Fibroblast of upper back skin (primary cell): ENCODE measurements around the gene SLC2A3.
"Not testable (repeated sequence)": the region's sequence is repeated elsewhere in the genome, so short reads cannot be mapped to it uniquely, and the experiment has no call there.

Source experiments
- DNase-seq: peaks from one replicate; pipeline ENCODE4 v3.0.0-alpha.2; 2013

Gene SLC2A3

DNA sequence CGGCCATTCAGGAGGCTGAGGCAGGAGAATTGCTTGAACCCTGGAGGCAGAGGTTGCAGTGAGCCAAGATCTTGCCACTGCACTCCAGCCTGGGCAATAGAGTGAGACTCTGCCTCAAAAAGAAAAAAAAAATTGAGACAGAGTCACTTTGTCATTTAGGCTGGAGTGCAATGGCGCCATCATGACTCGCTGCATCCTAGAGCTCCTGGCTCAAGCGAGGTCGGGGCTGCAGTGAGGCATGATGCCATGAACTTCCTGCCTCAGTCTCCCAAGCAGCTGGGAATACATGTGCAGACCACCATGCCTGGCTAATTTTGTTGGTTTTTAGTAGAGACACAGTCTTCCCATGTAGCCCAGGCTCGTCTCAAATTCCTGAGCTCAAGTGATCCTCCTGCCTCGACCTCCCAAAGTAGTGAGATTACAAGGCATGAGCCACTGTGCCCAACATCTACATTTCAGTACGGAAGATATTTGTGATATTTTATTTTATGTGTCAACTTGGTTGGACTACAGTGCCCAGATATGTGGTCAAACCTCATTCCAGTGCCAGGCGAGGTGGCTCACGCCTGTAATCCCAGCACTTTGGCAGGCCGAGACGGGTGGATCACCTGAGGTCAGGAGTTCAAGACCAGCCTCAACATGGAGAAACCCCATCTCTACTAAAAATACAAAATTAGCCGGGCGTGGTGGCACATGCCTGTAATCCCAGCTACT lies 14.4 kb upstream of the SLC2A3 start:
- DNase-seq, result not testable (repeated sequence)

DNA sequence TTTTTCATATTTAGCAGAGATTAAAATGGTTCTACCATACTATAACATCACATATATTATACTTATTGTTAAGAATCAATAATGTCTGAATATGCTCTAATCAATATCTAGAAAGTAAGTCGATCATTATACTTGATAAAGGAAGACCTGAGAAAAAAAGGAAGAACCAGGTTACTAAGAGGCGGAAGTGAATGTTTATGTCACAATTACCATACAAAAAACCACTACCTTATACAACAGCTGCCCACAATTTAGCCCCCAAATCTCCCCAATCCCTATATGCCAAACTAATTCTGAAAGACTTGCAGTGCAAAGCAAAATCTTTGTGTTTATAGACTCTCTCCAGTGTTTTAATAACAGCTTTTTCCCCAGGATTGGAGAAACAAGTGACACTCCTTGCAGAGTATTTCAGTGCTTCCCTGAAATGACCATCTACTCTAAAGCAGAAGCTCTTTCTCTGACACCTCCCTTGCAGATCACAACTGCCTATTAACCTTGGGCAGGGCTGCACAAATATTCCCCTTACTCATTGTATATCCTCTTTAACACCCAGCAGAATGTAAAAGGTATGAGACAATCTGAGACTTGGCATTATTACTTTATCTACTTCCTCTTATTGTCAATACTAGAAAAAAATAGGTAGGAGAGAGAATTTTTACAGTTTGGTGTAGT lies 12.7 kb upstream of the SLC2A3 start:
- DNase-seq, result no peak

DNA sequence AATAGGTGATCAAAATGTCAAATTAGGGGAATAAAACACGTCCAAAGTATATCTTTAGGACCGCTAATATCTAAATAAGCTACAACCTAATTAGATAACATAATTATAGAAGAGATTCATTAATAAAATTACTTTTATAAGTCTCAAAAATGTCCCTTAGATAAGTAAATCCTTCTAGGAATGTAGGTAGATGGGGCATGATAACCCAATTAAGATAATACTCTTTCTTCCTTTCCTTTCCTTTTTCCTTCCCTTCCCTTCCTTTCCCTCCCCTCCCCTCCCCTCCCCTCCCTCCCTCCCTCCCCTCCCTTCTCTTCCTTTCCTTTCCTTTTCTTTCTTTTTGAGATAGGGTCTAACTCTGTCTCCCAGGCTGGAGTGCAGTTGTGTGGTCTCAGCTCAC lies 11.0 kb upstream of the SLC2A3 start:
- DNase-seq, result no peak

DNA sequence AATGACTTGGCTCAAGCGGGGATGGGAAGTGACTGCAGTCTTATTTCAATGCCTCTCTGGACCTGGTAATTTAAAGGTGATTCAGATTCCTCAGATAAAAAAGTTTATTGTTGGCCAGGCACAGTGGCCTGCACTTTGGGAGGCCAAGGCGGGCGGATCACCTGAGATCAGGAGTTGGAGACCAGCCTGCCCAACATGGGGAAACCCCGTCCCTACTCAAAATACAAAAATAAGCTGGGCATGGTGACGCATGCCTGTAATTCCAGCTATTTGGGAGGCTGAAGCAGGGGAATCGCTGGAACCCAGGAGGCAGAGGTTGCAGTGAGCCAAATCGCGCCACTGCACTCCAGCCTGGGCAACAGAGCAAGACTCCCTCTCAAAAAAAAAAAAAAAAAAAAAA lies 8.8 kb upstream of the SLC2A3 start:
- not testable (repeated sequence) for DNase-seq

DNA sequence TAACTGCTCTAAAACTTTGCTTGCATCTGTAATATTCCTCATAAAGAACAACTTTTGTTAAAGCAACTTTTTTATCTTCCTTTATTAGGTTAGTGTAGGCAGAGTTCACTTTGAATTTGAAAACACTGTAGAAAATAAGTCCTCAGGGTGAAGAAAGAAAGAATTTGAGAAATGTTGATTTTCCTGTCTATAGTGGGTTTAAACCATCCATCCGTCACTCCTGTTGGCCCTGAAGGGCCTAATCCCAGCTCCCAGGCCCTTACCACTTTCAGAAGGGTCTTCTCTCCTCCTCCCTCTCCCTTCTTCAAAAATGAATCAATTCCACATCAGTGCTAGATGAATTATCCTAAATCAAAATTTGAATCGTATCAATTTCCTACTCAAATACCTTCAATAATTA lies 4.9 kb upstream of the SLC2A3 start:
- no peak for DNase-seq

DNA sequence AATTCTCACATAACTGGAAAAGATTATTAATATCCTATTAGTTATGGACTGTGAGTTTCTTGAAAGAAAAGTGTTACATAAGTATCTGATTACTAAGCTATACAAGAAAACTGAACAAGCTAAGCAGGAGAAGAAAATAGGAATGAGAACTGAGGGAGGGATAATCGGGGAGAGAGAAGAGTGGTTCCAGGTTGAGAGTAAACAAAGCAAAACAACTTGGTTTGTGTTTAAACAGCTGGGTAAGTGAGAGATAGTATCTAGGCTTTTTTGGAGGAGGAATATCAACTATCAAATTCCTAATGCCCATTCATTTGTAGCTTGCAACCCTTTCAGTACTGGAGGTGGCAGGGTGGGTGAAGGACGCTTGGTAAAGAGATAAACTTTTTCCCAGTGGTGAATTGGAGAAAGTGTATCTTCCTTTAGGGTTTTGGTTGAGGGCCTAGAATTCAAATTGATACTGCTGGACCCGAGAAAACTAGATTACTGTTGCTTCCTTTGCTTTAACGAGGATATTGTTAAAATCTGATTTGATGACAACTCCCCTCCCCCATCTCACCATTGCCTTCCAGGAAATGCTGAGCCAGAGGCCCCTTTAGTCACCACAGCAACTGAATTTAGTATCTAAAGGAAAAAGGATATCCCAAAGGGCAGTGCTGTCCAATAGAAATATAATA lies 2.0 kb upstream of the SLC2A3 start:
- peak; percentile 45 for DNase-seq

DNA sequence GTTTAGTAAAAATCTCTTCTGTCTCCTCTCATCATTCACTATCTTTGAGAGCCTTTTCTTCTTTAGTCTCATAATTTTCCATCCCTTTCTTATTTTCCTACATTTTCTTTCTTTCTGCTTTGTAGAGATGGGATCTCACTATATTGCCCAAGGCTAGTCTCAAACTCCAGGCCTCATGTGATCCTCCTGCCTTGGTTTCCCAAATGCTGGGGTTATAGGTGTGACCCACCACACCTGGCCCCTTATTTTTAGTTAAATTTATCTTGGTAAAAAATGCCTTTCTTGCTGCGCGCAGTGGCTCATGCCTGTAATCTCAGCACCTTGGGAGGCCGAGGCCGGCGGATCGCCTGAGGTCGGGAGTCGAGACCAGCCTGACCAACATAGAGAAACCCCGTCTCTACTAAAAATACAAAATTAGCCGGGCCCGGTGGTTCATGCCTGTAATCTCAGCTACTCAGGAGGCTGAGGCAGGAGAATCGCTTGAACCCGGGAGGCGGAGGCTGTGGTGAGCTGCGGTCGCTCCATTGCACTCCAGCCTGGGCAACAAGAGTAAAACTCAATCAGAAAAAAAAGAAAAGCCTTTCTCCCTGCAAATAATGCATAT lies 996 bp downstream of the SLC2A3 start:
- no peak for DNase-seq

DNA sequence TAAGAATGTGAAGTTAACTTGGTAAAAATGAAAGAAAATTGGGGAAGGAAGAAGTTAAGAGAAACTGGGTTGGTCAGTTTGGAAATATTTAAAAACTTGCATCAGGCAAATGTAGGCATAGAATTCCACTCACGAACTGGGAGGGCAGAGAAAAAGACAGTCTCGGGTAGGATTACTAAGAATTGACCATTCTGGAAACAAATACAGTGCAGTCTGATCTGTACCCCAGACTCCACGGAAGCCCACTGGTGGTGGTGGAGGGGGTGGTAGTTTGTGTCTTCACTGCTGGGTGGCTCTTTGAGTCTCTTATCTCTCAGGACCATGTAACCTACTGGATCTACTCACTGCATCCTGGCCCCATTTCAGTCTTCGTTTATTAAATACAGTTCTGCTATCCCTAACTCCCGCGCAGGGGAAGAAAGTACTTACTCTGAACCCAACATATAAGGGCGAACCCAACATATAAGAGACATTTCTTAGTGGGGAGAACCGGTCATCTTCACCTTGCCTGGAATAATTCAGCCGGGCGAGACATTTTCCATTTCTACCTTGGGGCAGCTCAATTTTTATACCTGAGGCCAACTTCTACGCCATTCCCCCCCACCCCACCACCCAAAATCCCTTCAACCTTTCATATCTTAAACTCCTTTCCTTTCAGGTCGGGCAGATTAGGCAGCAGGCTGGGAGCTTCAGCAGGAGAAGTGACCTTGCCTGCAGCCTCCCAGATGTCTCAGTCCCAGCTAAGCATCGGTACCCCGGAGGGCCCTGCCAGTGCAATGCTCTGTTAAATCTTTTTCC lies 1.7 kb downstream of the SLC2A3 start:
- no peak for DNase-seq

DNA sequence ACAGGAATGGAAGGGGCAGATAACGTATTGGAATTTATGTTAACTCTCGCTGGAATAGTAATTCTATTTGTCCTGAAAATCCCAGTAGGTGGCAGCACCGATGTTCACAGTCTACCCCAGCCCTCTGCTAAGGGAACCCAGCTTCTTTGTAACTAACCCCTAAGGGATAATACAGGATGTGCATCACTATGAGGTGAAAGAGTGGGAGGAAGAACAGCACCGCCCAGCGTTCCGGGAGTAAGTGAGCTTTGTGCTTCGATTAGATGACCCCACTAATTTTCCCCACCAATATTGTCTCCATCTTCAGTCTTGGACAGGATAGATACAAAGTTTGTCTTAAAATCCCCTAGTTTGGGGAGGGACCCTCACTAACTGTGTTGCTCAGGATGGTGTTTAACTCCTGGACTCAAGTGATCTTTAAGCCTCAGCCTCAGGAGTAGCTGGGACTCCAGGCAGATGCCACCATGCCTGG lies 2.7 kb downstream of the SLC2A3 start:
- DNase-seq, result peak; percentile 96

DNA sequence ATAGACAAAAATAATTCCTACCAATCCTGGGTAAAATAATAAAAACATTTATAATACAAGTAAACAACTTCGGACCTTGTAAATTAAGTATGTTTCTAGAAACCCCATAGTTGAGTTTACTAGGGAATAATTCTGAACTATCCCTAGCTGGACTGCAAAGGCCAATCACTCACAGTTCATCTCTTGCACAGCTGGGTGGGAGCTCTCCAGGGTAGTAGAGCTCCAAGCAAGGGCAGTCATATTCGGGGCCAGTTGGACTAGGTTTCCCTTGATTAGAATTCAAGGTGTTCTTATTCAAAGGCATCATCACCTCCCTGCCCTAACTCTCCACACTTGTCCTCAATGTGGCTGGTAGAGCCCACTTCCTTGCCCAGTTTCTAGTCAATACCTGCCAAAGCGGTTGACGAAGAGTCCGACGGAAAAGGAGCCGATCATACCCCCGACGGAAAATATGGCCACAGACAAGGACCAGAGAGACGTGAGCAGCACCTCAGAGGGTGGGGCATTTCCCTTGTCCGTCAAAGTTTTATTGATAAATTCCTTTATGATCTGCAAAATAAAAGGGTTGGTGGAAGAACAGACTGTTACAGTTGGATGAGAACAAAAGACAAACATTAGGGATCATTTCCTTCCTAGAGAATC lies 3.3 kb downstream of the SLC2A3 start:
- DNase-seq, result not testable (repeated sequence)

DNA sequence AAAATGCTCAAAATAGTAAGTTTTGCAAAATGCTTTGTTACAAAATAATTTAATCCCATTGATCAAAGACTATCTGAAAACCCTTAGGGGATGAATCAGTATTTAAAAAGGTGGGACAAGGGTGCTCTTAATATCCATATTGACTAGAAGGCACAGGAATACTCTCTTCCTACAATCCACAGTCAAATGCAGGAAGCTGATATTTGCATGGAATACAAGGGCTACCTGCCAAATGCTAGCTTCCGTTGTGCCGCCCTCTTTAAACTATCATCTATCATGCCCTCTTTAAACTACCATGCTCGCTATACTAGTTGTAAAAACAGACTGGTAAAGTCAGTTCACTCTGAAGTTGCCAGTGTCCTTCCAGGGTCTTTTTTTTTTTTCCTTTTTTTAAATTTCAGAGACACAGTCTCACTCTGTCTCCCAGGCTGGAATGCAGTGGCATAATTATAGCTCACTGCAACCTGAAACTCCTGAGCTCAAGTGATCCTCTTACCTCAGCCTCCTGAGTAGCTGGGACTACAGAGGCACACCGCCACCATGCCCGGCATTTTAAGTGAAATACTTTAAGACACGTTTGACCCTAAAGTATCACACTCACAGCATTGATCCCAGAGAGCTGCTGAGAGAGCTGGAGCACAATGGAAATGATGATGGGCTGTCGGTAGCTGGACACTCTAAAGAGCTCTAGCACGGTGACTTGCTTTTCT lies 6.7 kb downstream of the SLC2A3 start:
- no peak for DNase-seq

DNA sequence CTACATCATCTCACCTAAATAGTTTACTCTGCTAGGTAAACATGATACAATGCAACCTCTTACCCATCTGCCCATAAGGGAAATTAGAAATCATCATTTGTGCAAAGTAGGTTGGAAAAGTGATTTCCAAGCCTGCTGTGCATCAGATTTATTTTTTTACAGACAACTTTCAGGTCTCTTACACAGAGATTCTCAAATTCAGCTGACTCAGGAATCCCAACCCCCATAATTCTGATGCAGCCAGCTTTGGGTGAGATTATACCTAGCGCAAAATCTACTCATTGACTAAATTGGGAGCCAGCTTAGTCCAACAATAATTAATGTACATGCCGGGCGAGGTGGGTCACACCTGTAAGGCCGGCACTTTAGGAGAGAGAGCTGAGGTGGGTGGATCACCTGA lies 8.5 kb downstream of the SLC2A3 start:
- no peak for DNase-seq

DNA sequence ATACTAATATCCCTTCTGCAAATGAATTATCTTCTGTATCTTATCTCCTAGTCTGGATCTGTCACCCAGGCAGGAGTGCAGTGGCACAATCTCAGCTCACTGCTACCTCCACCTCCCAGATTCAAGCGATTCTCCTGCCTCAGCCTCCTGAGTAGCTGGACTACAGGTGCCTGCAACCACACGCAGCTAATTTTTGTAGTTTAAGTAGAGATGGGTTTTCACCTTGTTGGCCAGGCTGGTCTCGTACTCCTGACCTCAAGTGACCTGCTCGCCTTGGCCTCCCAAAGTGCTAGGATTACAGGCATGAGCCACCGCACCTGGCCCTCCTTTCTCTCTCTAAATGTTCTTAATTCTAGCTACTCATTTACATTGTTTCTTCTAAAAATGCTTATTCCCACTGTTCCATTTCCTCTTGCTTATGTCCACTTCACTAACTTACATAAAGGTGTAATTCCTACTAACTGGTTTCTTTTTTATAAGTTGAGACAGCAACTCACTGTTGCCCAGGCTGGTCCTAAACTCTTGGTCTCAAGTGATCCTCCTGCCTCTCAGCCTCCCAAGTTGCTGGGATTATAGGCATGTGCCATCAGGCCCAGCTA lies 9.8 kb downstream of the SLC2A3 start:
- DNase-seq, result not testable (repeated sequence)

DNA sequence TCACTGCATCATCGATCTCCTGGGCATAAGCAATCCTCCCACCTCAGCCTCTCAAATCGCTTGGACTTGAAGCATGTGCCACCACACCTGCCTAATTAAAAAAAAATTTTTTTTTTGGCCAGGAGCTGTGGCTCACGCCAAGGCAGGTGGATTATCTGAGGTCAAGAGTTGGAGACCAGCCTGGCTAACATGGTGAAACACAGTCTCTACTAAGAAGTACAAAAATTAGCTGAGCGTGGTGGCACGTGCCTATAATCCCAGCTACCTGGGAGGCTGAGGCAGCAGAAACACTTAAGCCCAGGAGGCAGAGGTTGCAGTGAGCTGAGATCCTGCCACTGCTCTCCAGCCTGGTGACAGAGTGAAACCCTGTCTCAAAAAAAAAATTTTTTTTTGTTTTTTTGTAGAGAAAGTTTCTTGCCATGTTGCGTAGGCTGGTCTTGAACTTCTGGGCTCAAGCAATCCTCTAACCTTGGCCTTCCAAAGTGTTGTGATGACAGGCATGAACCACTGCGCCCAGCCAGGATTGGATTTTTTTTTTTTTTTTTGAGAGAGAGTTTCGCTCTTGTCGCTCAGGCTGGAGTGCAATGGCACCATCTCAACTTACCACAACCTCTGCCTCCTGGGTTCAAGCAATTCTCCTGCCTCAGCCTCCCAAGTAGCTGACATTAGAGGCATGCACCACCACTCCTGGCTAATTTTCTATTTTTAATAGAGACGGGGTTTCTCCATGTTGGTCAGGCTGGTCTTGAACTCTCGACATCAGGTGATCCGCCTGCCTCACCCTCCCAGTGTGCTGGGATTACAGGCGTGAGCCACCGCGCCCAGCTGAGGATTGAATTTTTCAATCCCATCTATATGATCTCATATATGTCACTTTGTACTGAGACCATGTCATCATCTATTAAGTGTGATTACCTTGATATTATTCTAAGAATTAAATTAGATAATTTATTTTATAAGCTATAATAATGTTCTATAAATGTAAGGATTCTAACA lies 12.4 kb downstream of the SLC2A3 start:
- DNase-seq, result no peak

DNA sequence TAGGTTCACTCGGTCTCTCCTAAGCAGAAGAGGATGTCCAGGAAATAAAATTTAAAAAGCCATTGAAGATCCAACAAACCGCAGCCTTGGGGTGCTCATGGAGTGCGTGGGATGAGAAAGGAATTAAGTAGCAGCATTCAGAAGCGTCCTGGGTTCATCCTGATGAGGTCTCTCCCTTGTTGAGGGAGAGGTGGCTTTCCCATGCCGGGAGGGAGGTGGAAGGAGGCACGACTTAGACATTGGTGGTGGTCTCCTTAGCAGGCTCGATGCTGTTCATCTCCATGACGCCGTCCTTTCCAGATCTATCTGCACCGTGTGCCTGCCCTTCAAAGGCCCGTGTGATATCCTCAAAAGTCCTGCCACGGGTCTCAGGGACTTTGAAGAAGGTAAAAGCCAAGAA lies 14.8 kb downstream of the SLC2A3 start:
- not testable (repeated sequence) for DNase-seq

DNA sequence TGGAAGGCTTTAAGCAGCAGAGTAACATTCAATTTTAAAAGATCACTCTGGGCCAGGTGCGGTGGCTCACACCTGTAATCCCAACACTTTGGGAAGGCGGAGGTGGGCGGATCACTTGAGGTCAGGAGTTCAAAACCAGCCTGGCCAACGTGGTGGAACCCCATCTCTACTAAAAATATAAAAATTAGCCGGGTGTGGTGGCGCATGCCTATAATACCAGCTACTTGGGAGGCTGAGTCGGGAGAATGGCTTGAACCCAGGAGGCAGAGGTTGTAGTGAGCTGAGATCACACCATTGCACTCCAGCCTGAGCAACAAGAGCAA lies 17.8 kb downstream of the SLC2A3 start:
- DNase-seq, result not testable (repeated sequence)

DNA sequence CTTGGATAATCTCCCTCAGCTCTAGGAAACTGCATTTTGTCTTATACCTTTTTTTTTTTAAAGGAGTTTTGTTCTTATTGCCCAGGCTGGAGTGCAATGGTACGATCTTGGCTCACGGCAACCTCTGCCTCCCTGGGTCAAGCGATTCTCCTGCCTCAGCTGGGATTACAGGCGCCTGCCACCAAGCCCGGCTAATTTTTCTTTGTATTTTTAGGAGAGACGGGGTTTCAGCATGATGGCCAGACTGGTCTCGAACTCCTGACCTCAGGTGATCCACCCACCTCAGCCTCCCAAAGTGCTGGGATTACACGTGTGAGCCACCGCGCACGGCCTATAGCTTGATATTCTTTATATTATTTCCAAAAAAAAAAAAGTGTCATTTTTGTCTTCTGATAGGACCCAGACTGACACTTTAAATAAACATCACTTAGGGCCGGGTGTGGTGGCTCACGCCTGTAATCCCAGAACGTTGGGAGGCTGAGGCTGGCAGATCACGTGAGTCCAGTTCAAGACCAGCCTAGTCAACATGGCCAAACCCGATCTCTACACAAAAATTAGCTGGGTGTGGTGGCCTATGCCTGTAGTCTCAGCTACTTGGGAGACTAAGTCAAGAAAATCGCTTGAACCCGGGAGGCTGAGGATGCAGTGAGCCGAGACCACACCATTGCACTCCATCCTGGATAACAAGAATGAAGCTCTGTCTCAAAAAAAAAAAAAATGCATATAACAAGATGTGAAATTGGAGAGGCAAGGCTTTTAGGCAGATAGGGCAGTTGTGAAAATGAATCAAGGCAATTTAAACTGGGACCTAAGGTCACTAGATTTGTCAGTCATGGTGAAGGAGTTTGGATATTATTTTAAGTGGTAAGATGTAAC lies 18.4 kb downstream of the SLC2A3 start:
- no peak for DNase-seq

DNA sequence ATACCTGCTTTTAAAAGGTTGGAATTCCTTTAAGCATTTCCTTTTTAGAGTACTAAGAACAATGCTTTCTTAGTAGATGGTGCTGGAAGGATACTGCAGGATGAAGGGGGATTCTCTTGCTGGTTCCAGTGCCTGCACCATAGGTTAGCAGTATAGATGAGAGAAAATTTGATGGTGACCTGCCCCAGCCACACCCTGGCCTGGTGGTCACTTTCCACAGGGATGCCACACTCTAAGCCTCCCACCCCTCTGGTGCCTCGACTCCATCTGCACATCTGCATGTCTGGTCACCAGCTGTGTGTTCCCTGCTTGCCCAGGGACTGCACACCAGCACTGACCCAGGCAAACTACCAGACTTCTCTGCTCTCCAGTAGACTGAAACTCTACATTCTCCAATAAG lies 19.1 kb downstream of the SLC2A3 start:
- DNase-seq, result no peak
